GM21447 (cell line): Measurements from ENCODE around the gene CCDC92B.
A peak's percentile ranks its signal among the peaks of the same experiment; 100 is the strongest.

ENCODE experiments used
- ATAC-seq: cut with Tn5 transposase; IDR thresholded peaks from one replicate; pipeline ENCODE4 v1.9.1; 2021; ENCODE audit not compliant: unreplicated experiment

Gene CCDC92B

DNA sequence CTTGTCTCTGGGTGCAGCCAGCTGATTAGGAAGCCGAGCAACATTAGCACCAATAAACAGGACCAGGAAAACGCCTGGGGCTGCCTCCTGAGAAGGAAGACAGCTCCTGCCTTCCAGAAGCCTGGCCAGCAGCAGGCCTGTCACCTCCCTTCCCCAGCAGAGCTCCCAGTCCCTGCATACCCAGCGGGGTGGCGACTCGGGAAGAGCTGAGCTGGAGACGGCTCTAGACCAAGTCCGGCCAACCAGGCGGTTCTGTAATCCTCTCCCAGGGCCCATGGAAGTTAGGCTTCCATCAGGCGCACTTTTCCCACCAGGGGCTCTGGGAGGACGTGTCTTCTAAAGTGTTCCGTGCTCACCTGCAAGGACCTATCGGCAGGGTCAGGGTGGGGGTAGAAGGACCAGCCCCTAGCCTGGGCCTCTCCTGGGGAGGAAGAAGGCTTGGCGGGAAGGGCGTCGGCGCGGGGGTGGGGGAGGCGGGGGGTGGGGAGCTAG lies 25.9 kb downstream of the CCDC92B start:
- no peak for ATAC-seq

DNA sequence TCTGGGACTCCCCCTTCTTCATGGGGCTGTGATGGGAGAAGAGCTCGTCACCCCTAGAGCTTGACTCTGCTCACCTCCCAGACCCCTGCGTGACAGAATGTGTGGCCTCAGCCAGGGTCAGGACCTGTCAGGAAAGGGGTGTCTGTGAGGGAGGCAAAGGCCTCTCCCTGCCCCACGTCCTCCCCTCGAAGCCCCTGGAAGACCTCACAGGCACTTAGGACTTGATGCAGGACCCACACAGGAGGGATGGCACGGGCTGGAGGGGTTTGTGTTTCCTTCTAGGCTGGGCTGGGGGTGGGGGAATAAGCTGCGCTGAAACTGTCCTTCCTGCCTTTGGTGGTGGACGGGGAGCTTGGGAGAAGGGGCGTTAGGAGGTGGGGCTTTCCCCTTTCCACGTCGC lies 26.8 kb downstream of the CCDC92B start:
- no peak for ATAC-seq

- no peak for ATAC-seq
Measured at GRCh38 chr17:2721603-2722002, 27.8 kb downstream of the CCDC92B start.

- ATAC-seq = no peak
Measured at GRCh38 chr17:2719861-2720260, 29.6 kb downstream of the CCDC92B start.

DNA sequence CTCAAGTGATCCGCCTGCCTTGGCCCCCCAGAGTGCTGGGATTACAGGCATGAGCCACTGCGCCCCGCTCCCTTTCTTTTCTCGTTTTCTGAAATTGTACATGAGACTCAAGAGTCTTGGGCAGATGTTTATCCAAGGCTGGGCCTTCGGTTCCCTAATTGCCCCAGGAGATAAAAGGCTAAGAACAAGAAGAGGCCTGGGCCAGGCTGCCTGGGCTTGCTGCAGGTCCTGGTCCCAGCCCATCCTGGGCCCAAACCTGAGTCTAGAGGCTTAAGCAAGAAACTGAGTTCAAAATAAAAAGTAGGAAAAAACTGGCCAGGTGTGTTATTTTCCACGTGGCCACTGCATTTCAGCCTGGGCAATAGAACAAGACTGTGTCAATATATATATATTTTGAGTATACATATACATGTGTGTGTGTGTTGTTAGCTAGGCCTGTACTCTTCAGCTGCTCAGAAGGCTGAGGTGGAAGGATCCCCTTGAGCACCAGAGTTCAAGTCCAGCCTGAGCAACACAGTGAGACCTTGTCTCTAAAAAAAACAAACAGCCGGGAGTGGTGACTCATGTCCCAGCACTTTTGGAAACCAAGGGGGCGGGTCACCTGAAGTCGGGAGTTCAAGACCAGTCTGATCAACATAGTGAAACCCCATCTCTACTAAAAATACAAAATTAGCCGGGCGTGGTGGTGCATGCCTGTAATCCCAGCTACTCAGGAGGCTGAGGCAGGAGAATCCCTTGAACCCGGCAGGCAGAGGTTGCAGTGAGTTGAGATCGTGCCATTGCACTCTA lies 31.1 kb downstream of the CCDC92B start:
- no peak for ATAC-seq

DNA sequence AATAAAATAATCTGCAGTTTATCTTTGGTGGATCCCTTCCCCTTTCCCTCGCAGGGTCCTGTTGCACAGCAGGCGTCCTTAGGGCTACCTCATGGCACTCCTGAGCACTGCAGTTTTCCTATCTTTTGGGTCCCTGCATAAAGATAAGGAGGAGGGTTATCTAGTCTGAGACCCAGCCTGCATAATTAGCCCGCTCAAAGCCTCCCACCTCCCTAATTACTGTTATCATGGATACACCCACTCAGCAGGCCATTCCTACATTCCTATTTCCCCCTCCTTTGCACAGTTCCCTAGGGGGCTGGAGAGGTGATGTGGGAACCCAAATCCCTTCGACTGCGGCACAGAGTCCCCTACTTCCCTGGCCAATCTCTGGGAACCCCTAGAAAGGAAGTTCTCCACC lies 32.8 kb downstream of the CCDC92B start:
- no peak for ATAC-seq

DNA sequence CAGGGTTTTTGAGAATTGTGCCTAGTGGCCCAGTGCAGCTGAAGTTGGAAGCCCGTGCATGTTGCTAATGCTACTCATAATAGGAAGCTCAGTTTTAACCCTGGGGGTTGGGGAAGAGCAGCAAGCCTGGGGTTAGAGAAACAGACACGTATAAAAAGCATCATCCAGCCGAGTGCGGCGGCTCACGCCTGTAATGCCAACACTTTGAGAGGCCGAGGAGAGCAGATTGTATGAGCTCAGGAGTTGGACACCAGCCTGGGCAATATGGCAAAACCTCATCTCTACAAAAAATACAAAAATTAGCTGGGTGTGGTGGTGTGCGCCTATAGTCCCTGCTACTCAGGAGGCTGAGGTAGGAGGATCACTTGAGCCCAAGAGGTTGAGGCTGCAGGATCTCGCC lies 35.6 kb downstream of the CCDC92B start:
- no peak for ATAC-seq

- no peak for ATAC-seq
Measured at GRCh38 chr17:2712300-2713043, 37.0 kb downstream of the CCDC92B start.

DNA sequence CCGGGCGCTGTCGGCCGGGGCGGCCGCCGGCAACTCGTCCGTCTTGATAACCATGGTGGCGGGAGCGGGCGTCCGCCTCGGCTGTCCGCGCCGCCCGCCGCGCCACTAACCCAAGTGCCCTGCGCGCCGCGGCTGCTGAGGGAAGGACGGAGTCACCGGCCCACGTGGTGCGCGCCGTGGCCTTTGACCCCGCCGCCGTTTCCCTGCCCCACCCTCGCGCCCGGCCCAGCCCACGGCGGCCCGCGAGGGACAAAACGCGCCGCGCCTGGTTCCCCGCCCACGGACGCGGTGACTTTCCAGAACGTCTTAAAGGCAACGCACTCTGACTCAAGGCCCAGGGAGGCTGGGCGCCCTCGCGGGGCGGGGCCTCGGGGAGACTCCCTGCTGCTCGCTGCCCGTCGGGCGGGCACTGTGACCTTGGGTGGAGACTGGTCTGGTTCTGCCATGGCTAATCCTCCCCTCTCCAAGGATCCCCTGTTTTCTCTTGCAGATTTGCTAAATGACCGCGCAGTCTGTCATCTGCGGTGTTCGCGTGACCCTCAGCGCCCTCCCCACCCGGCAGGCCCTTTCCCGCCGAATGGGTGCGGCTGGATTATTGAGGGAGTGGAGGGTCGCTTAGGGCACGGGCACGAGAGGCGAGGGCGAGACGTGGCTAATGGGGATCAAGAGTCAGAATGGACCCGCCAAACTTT lies 37.7 kb downstream of the CCDC92B start, which contains the start of gene CLUH:
TSS of gene CLUH (minus strand) at position 157 of the 692 bp plus-strand sequence. CDS start at position 54, 103 bp downstream.
- ATAC-seq = peak; percentile 63

DNA sequence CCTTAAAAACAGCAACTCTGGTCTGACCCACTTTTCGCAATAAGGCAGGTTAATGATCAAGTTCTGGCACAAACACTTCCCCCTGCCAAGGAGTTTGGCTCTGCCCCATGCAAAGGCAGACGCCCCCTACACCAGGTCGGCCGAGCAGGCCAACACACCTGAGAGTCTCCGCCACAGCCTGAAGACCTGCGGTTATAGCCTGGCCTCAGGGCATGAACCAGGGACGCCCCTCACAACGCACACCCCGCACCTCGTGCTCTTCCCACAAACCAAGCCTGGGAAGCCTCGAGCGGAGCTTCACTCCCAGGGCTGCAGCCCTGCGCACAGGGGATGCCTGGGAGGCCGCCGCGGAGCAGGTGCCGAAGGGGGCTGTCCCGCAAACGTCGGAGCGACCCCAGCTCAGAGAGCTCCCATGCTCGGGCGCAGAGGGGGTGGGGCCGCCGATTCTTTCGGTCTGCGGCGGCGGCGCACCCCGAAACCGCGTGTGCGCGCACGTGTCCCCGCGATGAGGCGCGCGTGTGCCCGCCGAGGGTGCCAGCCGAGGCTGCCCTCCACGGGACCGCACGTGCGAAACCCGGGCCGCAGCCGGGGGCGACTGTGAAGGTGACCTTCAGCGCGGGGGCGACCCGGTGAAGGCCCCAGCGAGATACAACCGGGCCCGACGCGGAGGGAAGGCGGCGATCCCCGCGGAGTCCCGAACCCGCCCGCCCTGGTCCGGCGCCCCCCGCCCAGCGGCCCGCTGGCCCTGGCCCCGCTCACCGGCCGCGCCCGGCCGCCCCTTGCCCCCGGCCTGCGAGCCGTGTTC lies 38.4 kb downstream of the CCDC92B start:
- no peak for ATAC-seq

GRCh38 chr17:2710071-2710802 lies 39.2 kb downstream of the CCDC92B start:
- no peak for ATAC-seq

DNA sequence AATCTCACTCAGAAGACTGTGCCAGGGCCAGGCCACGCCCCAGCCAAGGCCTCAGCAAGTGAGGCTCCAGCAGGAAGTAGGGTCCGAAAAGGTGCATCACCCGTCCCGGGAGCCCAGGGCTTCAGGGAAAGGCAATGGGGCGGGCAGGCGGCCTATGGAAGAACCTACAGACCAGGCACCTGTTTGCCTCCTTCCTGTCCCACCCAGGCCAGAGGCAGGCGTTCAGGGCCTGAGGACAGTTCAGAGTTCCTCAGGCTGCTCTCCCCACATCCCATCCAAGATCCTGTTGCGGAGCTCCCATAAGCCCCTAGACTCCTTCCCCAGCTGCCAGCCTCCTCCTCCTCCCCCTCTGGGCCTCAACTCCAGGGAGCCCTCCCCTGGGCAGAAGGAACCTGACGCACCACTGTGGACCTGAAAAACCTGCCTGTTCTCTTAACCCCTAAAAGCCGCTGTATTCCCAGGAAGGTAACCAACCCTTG lies 40.2 kb downstream of the CCDC92B start:
- ATAC-seq = peak; percentile 38

GRCh38 chr17:2708585-2709182 lies 40.8 kb downstream of the CCDC92B start:
- ATAC-seq = no peak

- ATAC-seq = no peak
Measured at GRCh38 chr17:2707721-2708584, 41.5 kb downstream of the CCDC92B start.

DNA sequence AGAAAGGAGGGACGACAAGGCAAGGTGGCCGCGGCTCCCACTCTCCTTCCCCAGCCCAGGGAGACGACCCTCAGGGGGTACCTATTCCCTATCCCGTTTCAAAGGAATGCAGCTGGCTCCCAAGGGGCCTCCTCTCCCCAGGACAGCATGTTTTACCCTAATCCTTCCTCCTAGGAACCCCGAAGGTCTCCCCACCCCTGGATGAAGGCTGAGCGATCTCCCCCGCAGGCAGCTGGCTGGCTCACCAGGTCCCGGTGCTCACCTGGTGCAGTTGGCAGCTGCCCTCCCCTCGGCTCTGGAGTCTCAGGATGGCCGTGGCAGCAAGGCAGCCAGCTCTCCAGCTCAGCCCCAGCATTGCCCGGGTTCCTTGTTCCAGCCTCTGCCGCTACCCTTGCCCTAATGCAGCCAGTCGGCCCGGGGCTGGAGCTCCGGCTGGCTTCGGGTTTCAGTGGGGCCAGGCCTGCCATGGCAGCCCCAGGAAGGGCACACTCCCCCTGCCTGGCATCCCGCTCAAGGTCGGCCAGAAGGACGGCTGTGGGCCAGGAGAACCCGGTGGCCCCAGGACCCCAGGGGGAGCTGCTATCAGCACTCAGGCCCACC lies 42.4 kb downstream of the CCDC92B start:
- ATAC-seq = no peak

DNA sequence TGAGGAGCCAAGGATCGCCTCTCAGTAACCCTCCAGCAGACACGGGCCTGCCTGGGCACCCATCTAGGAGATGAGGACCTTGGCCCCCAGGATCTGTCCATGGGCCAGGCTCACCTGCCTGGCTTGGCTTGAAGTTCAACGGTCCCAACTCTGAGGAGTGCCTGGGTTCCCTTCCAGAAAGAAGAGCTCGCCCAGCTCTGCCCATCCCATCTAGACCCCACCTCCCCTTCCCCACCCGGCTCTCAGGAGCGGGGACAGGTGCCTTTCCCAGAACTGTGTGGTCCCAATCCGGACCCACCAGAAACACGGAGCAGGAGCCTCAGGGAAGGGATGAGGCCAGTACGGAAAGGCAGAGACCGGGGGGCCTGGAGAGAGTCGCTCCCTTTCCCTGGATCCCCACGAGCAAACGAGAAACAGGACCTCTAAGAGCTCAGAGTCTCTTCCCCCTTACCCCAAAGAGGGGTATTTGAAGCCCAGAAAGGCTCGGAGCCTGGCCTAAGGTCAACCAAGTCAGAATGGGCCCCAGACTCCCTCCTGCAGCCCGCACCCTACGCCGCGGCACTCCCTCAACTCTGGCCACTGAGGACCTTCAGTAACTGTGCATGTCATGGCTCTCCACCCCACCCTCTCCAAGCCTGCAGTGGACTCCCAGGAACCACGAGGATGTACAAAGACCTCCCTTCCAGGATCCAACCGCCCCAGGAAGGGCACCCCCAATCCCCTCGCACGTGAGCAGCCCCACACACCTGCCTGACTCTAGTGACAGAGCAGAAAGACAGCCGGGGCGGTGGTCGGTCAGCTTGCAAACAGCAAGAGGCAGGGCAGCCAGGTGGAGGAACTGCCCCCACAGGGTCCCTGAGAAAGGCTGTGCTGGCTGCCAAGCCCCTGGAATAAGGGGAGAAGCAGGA lies 43.3 kb downstream of the CCDC92B start:
- ATAC-seq = no peak

DNA sequence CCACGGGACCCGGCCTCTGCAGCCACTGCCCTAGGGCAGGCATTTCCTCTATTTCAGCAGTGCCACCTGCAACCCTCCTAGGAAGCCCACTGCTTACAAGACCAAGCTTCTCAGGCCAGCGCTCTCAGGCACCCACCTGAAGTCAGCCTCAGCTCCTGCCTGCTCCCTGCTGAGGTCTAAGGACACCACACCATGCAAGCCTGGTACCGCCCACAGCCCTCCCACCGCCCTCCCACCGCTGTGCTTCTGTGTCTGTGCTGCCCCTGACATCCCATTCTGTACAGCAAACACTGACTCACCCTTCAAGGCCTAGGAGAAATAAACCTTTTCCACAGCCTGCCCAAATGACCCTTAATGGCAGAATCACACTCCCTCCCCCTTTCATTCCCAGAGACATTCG lies 44.2 kb downstream of the CCDC92B start:
- ATAC-seq = no peak
